Colon (tissue), 2 donors: ENCODE results near the gene AK1.
"Not testable (repeated sequence)": the region's sequence is repeated elsewhere in the genome, so short reads cannot be mapped to it uniquely, and the experiment has no call there.

Source experiments
- FAIRE-seq: peaks from 2 replicates; lab custom pipeline; 2012; peaks lifted over from hg19 to GRCh38; lab: Jason Lieb, UNC
- donor health status: control.
- donor health status: control.

The AK1 gene

DNA sequence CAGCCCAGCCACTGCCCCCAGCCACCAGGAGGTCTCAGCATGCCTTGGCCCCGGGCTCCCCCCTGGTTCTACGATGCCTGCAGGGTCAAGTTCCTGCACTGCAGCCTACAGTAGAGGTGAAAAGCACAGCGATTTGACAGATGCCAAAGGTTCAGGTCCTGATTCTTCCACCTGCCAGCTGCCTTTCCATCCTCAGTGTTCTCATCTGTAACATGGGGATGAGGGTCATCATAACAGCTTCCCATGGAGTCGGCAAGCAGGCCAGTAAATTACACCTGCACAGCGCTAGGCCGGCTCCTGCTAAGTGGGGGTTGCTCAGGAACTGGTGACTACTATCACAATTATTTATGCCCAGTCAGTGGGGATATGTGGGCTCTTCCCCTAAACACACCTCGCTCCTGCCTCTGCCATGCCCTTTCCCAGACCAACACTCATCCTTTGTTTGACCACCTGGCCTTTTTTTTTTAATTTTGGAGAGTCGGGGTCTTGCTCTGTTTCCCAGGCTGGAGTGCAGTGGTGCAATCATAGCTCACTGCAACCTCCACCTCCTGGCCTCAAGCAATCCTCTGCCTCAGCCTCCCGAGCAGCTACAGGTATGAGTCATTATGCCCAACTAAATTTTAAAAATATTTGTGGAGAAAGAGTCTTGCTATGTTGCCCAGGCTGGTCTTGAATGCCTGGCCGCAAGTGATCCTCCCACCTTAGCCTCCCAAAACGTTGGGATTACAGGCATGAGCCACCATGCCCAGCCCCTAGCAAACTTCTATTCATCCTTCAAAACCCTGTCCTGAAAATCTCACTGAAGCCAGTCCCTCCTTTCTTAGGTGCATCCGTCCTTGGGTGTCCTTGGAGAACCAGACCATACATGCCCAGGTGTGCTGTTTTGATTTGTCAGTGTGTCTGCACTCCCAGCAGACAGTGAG is 29.4 kb downstream of the AK1 start:
- FAIRE-seq: no peak

DNA sequence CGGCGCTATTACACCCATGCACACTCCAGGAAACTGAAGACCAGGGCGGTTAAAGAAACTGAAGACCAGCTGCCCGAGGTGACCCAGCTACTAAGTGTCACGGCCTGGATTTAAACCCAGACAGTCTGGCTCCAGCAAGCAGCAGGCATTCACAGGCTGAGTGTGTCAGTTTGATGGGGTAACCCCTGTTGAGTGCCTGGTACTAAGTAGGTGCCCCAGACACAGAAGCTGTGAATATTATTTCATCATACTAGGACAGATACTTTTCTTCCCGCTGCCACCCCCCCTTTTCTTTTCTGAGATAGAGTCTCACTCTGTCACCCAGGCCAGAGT is 30.3 kb downstream of the AK1 start:
- FAIRE-seq: no peak

DNA sequence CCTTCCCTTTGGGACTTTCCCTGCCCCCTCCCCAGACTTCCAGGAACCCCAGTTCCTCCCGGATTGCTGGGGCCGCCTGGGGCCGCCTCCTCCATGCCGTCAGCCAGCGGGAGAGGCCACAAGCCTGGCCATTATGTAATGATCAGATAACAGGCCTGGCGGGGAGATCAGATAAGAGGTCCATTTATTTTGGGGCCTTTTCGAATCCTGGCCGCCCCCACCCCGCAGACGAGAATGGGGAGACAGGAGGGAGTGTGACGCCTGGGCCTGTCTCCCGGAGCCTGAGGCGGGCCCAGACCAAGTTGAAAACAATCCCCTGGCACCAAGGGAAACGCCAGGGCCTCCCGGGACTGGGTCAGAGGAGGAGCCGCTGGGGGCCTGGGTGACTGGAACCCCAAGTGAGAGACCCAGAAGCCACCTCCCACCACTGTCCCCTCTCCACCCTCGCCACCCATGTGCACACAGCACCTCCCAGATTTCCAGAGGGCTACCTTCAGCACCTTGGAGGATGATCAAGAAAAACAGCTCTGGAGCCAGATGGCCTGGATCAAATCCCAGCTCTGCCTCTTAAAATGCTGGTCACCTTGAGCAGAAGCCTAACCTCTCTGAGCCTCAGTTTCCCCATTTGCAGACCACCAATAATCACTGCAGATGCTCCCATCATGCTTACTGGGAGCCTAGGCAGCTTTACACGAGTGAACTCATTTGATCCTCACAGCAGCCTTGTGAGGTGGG is 30.9 kb downstream of the AK1 start:
- FAIRE-seq: no peak

DNA sequence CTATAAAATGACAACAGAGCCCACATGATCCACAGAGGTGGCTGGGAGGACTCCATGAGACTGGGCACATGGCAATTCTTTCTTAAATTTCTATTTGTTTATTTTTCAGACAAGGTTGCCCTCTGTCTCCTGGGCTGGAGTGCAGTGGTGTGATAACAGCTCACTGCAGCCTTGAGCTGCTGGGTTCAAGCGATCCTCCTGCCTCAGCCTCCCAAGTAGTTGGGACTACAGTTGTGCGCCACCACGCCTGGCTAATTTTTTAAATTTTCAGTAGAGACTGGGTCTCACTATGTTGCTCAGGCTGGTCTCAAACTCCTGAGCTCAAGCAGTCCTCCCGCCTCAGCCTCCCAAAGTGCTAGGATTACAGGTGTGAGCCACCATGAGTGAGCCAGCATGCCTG is 31.9 kb downstream of the AK1 start:
- not testable (repeated sequence) for FAIRE-seq

DNA sequence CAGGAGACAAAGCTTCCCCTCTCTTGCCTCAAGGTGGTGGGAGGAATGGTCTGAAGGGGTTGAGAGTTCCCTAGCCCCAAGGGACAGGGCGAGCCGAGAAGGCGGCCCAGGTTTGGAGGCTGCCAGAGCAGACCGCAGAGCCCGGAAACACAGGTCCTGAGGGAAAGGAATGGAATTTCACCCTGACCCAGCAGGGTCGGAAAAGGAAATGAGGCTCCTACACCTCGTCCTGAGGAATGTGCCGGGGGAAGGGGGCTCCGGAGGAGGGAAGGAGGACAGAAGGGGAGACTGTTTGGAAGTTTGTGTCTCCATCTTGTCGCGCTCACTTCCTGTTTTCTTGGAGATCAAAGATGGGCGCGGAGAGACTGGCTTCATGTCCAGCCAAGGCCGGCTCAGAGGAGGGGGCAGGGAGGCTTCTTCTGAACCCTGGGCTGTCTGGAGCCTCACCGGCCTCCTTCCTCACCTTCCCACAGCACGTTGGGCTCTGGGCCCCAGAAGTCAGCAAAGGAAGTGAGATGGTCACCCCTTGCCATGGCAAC is 32.6 kb downstream of the AK1 start:
- FAIRE-seq: no peak

DNA sequence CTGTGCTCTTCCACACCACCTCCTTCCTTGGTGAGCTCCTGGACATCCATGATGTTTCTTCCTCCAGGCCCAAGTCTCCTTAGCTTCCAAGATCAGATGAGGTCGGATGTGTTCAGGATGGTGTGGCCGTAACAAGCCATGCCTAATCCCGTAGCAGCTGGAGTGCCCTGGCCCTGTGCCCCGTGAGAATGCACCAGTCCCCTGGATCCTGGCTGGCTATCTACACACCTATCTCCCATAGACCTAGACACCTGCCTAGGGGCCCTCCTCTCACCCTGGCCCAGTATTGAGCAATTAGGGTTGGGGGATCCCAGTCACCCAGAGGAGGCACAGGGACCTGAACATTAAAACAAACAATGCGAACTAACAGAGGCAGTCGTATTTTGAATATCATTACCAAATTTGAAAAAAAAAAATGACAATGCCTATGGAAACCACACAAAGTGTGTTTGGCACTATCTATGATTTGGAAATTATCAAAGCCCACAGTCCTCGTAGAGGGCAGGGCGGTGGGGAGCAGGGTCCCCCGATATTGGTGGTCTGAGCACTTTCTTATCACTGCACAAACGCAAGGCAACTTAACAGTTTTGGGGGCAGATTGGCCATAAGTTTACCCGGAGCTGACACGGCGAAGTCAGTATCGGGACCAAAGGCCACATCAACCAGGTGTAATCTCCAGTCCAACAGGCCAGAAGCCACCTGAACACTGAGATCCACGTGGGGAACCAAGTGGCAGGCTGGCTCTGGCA is 36.2 kb downstream of the AK1 start:
- no peak for FAIRE-seq

DNA sequence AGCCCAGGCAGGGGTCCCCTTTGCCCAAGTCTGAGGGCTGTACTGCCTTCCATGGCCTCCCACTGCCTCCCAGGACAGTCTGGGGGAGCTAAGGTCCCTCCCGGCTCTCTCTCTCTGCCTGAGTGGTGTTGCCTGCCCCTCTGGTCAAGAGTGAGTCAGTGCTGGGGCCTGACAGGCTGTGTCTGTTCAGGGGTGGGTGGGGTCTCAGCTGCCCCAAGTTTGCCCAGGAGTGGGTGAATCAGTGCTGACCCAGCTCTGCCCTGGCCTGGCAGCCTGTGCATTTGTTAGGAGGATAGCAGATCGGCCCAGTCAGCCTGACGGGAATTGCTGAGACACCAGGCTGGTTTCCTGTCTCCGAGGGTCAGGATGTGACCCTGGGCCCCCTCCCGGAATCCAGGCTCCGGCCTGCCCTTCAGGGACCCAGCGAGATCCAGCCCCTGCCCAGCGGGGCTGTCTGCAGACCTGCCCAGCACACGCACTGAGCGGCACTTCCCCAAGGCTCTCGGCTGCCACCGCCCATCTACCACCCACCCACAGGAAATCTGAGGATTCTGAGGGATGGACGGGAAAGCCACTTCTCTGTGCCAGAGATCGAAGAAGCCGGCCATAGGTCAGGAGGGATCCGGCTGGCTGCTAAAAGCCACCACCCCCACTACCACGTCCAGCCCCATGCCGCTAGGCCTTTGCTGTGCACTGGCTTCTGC is 38.9 kb downstream of the AK1 start:
- no peak for FAIRE-seq

DNA sequence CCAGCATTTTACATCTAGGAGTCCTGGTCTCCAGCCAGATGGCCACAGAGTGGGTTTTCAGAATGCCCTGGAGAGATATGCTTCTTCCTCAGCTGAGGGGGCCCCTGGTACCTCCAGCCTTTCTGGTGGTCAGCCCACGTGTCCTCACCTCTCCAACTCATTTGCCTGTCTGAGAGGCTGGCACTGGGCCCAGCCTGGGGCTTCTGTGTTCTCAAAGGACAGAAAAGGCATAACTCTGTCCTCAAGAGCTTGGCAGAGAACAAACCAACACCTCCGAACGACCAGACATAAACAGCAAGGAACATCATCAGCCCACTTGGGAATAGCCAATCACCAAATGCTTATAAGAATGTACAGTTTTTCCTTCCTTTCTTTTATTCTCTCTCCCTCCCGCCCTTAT is 40.1 kb downstream of the AK1 start:
- no peak for FAIRE-seq

DNA sequence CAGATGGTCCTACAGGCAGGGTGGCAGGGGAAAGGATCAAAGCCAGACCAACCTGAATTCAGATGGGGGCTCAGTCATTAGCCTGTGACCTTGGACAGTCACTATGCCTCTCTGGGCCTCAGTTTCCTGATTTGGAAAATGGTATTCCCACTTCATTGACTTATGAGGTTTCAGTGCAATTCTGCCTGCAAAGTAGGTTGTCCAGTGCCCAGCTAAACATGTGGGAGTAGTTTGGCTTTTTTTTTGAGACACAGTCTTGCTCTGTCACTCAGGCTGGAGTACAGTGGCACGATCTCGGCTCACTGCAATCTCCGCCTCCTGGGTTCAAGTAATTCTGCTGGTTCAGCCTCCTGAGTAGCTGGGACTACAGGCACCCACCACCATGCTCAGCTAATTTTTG is 40.9 kb downstream of the AK1 start:
- FAIRE-seq: not testable (repeated sequence)

DNA sequence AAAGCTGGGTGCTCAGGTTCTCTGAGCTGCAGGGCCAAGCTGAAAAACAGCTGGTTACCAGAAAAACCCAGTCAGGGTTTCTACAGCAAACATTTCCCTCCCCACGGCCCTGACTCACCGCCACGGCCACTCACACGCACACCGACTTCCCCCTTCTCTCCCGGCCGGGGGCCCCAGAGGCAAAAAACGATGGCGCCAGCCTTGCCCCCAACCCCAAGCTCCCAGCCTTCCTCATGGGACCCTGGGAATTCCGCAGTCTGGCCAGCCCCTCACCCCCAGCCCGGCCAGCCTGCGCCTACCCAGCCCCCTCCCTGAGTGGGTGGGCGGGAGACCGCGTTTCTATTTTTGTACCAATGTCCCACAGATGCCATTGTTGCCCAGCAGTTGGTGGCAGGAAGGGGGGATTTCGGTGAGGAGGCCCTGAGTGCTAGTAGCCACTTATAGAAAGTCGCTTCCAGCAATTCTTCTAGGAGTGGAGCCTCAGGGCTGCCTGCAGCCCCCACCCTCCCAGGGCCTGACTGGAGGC is 41.4 kb downstream of the AK1 start:
- FAIRE-seq: no peak

DNA sequence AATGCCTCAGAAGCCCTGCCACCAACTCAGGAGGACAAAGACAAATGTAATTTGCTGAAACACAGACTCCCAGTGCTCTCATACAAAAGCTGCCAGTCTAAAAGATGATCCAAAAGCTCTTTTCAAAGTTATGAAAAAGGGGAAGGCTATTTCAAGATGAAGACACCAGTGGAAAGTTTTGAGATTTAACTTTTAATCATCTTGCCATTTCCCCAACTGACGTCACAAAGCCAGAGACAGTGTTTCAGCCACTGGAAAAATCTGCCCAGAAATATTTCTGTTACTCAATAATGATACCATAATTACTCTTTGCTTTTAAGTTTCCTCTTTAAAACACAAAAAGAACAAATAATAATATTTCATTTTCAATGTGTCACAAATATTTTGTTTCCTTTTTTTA is 43.9 kb downstream of the AK1 start:
- no peak for FAIRE-seq

DNA sequence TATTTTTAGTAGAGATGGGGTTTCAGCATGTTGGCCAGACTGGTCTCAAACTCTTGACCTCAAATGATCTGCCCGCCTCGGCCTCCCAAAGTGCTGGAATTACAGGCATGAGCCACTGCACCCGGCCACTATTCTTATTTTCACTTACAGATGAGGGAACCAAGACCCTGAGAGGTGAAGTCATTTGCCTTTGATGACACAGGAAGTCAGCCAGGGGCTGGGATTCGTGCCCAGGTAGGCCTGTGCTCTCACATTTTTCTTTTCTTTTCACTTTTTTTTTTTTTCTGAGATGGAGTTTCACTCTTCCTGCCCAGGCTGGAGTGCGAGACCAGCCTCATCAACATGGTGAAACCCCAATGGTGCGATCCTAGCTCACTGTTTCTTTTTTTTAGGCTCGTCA is 45.2 kb downstream of the AK1 start:
- no peak for FAIRE-seq

DNA sequence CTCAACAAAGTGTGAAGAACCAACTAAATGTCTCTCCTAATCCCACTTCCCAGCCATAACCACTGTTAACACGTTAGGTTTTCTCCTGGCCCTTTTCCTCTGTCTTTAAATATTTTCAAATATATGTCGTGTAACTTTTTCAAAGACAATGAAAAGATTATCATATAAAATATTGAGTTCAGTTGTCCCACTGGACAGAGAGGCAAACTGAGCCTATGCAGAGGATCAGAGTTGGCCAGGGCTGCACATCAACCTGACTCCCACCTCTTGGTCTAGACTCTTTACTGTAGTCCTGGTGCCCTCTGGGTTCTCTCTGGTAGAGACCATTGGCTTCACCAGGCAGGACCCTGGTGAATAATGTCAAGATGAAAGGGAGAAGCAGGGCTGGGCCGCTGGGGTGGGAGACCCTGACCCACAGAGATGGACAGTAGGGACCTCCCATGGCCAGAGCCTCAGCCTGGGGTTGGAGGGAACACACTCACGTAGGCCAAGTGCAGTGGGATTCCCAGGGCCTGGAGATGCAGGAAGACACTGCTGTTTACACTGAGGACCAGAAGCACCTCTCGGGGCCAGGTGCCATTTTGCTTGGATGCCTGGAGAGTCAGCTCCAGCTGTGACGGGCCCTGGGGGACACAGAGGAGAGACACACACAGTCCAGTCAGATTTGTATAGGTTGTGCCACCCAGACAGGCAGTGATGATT is 48.1 kb downstream of the AK1 start:
- no peak for FAIRE-seq

DNA sequence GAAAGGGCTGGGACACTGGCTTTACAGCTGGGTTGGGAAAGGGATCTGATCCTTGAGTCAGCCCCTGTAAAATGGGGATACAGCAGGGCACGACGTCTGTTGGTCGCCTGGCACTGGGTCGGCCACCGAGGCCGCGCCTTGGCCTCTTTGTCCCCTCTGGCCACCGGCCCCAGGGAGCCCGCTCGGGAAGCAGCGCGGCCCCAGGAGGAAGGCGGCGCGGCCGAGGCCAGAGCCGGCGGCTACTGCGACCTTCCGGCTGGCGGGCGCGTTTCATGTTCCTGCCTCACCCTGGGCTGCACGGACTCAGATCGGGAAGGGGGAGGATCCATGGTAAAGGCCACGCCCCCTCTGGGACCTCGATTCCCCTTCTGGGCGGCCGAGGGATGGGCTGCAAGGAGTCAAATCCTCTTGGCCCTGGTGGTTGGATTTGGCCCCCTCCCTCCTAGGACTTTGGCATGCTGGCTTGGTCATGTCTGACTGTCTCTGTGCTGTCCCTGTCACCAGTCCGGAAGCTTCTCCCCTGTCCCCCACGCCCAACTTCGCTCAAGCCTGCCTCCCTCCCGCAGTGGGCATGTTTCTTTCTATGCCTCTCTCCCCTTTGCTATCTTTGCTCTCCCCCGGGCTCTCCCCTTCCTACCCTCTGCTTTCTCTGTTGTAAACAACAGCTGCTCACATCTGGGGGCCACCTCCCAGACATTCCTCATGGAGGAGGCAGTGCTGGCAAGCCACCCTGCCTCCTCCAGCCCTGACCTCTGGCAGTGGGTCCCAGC is 49.0 kb downstream of the AK1 start:
- no peak for FAIRE-seq

DNA sequence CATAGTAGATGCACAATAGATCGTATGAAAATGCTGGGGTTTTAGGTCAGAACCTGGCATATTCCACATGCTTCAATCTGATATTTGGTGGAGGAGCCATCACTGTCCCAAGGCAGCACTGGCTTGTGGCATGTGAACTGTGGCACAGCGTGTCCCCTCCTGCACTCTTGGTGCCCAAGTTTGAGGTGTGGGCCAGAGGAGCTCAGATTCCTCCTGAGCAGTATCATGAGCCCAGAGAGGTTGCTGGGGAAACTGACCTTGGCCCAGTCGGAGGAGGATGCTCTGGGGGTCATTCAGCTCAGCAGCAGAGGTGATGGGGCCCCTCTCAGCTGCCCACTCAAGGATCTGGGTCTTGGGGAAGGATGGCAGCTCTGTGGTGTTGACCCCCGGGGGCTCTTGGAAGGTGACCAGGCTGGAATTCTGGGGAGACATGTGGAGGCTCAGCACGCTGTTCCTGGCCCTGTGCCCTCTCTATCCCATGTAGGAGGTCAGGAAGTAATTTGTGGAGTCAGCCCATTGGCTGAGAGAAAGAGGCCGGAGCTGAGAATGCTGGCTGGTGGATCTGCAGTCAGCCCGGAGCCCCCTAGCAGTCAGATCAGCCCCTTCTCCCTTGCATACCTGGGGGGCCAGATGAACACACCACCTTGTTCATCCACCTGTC is 51.1 kb downstream of the AK1 start:
- FAIRE-seq: no peak

DNA sequence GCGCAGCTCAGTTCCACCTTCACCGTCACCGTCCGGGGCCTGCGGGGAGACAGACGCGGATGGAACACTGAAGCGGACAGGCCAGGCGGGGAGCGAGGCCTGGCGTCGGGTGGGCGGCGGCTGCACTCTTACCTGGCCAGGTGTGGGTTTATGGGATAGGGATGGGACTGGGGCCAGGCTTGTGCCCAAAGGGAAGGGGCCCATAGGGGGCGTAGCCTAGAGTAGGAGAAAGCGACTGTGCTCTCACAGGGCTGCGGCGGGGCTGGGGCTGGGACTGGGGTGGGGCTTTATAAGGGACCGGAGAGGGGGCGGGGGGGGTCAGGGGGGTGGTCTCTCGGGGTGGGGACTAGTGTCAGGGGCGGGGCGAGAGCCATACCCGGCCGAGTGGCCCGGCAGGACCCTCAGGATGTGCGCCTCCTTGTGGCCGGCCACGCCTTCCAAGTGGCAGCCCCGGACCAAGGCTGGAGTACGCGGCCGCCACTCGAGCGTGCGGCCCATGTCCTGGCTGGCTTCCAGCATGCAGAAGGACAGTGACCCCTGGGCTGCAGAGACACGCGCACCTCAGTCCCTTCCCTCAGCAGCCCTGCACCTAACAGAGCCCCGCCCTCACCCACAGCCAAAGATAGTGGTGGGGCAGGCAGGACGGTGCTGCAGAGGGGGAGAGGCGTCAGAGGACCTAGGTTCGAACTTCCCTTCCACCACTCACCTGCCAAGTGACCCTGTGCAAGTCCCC is 52.0 kb downstream of the AK1 start:
- FAIRE-seq: no peak

DNA sequence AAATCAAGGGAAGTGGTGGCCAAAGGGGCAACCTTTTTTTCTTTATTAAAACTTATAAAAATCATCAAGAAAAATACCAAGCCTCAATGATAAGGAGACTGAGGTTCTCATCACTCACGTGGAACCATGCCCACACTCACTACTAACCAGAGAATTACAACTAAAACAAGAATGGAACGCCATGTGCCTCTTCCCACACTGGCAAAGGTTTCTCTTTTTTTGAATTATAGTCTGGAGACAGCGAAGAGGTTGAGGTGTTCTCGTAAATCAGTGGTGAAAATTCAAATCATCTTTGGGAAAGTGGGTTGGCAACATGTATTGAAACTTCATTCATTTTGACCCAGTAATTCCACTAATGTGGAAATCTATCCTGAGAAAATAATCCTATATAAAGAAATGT is 55.4 kb downstream of the AK1 start:
- no peak for FAIRE-seq

DNA sequence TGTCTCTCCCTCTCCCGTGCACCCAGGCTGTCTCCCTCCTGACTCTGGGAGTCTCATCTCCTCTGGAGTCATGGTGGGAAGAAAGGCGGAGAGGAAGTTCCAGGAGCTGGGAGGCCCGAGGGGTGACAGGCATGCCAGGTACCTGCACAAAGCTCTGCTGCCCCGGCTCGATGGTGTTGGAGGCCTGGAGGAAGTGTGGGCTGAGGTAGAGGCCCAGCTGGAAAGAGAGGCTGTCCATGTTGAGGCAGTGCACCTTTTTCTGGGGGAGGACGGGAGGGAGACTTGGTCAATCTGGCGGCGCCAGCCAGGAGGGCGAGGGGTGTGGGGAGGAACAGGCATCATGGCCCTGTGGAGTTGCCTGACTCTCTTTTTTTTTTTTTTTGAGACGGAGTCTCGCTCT is 58.9 kb downstream of the AK1 start:
- FAIRE-seq: no peak

DNA sequence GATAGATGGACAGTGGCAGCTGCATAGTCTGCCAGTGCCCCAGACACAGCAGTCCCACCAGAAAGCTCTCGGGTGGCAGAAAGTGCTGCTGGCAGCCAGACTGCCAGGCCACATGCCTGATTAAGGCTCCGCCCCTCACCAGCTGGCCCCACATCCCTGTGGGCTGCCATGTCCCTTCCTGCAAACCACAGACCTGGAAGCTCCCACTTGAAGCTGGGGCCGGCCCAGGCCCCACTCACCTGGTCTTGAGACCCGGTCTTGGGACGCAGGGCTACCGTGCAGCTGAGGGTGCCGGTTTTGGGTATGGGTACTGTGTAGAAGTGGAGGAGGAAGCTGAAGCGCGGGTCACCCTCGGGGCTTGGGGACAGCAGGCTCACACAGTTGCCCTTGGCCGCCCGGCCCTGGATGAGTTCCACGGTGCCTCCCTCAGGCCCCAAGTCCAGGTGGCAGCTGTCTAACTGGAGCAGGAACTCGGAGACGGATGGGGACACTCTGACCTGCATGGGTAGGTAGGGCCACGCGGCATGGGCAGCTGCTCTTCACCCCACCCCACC is 59.5 kb downstream of the AK1 start:
- no peak for FAIRE-seq
